GM12878 (cell line): ENCODE data around the gene CR2. TPM values are rescaled to one million over a fixed set of nuclear protein-coding genes. Genes with fewer than 3 reads are reported as not detected.

ENCODE experiments used
- ATAC-seq: fragments of 200-7000 bp; cut with Tn5 transposase; 3 replicates; pipeline ENCODE4 v1.9.1; 2020; ENCODE audit warnings: mild to moderate bottlenecking, moderate library complexity
- BruUV-seq: library from RNA; stranded (reverse); fragments of 400-500 nt; replicated peaks from 2 replicates; lab custom pipeline; 2021; lab: Mats Ljungman, UMichigan
- CTCF ChIA-PET: fragments of 300-600 bp; sonication (Branson Sonifier 250); formaldehyde crosslinking; extraction: SDS; loops from one replicate; lab custom pipeline; 2021; ENCODE audit warnings: inconsistent platforms; lab: Yijun Ruan, JAX
- POLR2A ChIA-PET: fragments of 350-600 bp; formaldehyde crosslinking; extraction: SDS; loops from one replicate; lab custom pipeline; 2021; ENCODE audit warnings: inconsistent platforms; lab: Charles Lee
- RAD21 ChIA-PET: fragments of 300-600 bp; sonication (Branson Sonifier 250); formaldehyde crosslinking; loops from one replicate; lab custom pipeline; 2023; ENCODE audit warnings: antibody characterized with exemption; ENCODE audit not compliant: unreplicated experiment; lab: Charles Lee
- SMC1A ChIA-PET: fragments of 300-600 bp; sonication (Branson Sonifier 250); formaldehyde crosslinking; loops from one replicate; lab custom pipeline; 2023; ENCODE audit not compliant: unreplicated experiment, uncharacterized antibody; lab: Charles Lee
- DNase-seq: peaks from one replicate; pipeline ENCODE4 v3.0.0-alpha.2; 2011; ENCODE audit warnings: low read depth, low spot score
- FAIRE-seq: peaks from 3 replicates; lab custom pipeline; 2011; peaks lifted over from hg19 to GRCh38; lab: Jason Lieb, UNC
- H2AFZ ChIP-seq: 2 replicates; pipeline ENCODE4 v1.6.0; 2011; ENCODE audit warnings: low read depth, low read length, control low read depth; ENCODE audit not compliant: control insufficient read depth
- H3K27ac ChIP-seq: 2 replicates; pipeline ENCODE4 v1.5.1; 2011; ENCODE audit warnings: control low read depth; ENCODE audit not compliant: control insufficient read depth, insufficient read depth
- H3K27me3 ChIP-seq, 2 experiments: replicated peaks in 1 of 2; 2 replicates each; pipeline versions ENCODE4 v1.6.0 to v1.6.1; 2011; ENCODE audit warnings: low read length in 1 of 2; ENCODE audit not compliant: control insufficient read depth in 2 of 2, insufficient read depth in 2 of 2
- H3K36me3 ChIP-seq, 2 experiments: 2 replicates each; pipeline ENCODE4 v1.5.1; 2011; ENCODE audit warnings: low read length in 1 of 2; ENCODE audit not compliant: control insufficient read depth in 2 of 2, insufficient read depth in 2 of 2
- H3K4me1 ChIP-seq: 2 replicates; pipeline ENCODE4 v1.6.1; 2011; ENCODE audit warnings: mild to moderate bottlenecking, low read length, moderate library complexity, mixed read lengths; ENCODE audit not compliant: control insufficient read depth, insufficient read depth
- H3K4me2 ChIP-seq: 2 replicates; pipeline ENCODE4 v1.6.0; 2011; ENCODE audit warnings: control low read depth; ENCODE audit not compliant: control insufficient read depth, insufficient read depth
- H3K4me3 ChIP-seq: fragments of 200-600 bp; sonication (generic); 2 replicates; pipeline ENCODE4 v1.5.1; 2016
- H3K79me2 ChIP-seq: 2 replicates; pipeline ENCODE4 v1.6.0; 2011; ENCODE audit warnings: low read length; ENCODE audit not compliant: control insufficient read depth, insufficient read depth
- H3K9ac ChIP-seq: 2 replicates; pipeline ENCODE4 v1.8.0; 2011; ENCODE audit warnings: low read length, control low read depth, mixed read lengths; ENCODE audit not compliant: control insufficient read depth, insufficient read depth
- H3K9me3 ChIP-seq: replicated peaks from 3 replicates; pipeline ENCODE4 v1.5.1; 2011; ENCODE audit warnings: mild to moderate bottlenecking, low read length; ENCODE audit not compliant: control insufficient read depth, insufficient read depth
- H4K20me1 ChIP-seq: 2 replicates; pipeline ENCODE4 v1.6.0; 2011; ENCODE audit not compliant: control insufficient read depth, insufficient read depth
- EED ChIP-seq: sonication (generic); IDR thresholded peaks from 2 replicates; pipeline ENCODE4 v1.6.1; 2016; ENCODE audit warnings: antibody characterized with exemption, low read depth
- IRF4 ChIP-seq: IDR thresholded peaks from 2 replicates; pipeline ENCODE4 v1.6.1; 2011; ENCODE audit warnings: low read depth, low read length
- MEF2B ChIP-seq: fragments of 450-650 bp; IDR thresholded peaks from 2 replicates; pipeline ENCODE4 v1.6.1; 2018; ENCODE audit warnings: mild to moderate bottlenecking, moderate library complexity; ENCODE audit not compliant: partially characterized antibody, poor library complexity, severe bottlenecking
- MXI1 ChIP-seq: fragments of 150-350 bp; IDR thresholded peaks from 2 replicates; pipeline ENCODE4 v1.6.1; 2011; ENCODE audit warnings: low read depth, mild to moderate bottlenecking, inconsistent platforms, low read length, improper control_type of control experiment
- NBN ChIP-seq: fragments of 450-650 bp; IDR thresholded peaks from 2 replicates; pipeline ENCODE4 v1.6.1; 2016
- RAD51 ChIP-seq: fragments of 450-650 bp; IDR thresholded peaks from 2 replicates; pipeline ENCODE4 v1.6.1; 2016; ENCODE audit warnings: moderate library complexity, mild to moderate bottlenecking, inconsistent platforms
- RFX5 ChIP-seq: IDR thresholded peaks from 2 replicates; pipeline ENCODE4 v1.6.1; 2011; ENCODE audit warnings: low read depth, low read length, improper control_type of control experiment
- RUNX3 ChIP-seq: IDR thresholded peaks from 2 replicates; pipeline ENCODE4 v1.6.1; 2012; ENCODE audit warnings: low read length, inconsistent platforms
- SMAD5 ChIP-seq: IDR thresholded peaks from 2 replicates; pipeline ENCODE4 v1.6.1; 2016; ENCODE audit warnings: antibody characterized with exemption, low read depth
- STAT1 ChIP-seq: fragments of 450-650 bp; conservative IDR thresholded peaks from 2 replicates; pipeline ENCODE4 v1.6.1; 2014; ENCODE audit warnings: antibody characterized with exemption, mild to moderate bottlenecking
- TCF3 ChIP-seq: IDR thresholded peaks from 2 replicates; pipeline ENCODE4 v1.6.1; 2012; ENCODE audit warnings: low read depth, mild to moderate bottlenecking, low read length, borderline replicate concordance; ENCODE audit not compliant: insufficient read depth
- TCF7 ChIP-seq: IDR thresholded peaks from 2 replicates; pipeline ENCODE4 v1.6.1; 2014; ENCODE audit warnings: antibody characterized with exemption, borderline replicate concordance
- ZNF207 ChIP-seq: fragments of 450-650 bp; IDR thresholded peaks from 2 replicates; pipeline ENCODE4 v1.6.1; 2014; ENCODE audit warnings: antibody characterized with exemption, mild to moderate bottlenecking, borderline replicate concordance
- WGBS: methylation state at CpG from one replicate; pipeline ENCODE4 v1.1.6; 2016; ENCODE audit warnings: low lambda C conversion rate; ENCODE audit not compliant: insufficient replicate concordance, insufficient coverage; ENCODE audit errors: missing lambda C conversion rate; 5-methylcytosine and 5-hydroxymethylcytosine counted together
- in situ Hi-C: fragments of 300-500 bp; cut with MboI; formaldehyde crosslinking; loops from 9 replicates; pipeline ENCODE4 v1.14.3; 2018; ENCODE audit warnings: mixed read lengths
- intact Hi-C: fragments of 100-400 bp; cut with micrococcal nuclease; formaldehyde crosslinking; loops from one replicate; pipeline ENCODE4 v1.14.2; 2022; ENCODE audit not compliant: unreplicated experiment
- polyA plus RNA-seq, 11 experiments: library from polyadenylated mRNA; depleted of rRNA in 4 of 11; unstranded in 6 of 11; stranded (reverse) in 5 of 11; fragments of >200 nt; fragmentation: Nextera tagmentation in 4 of 11; fragmentation: Illumina TruSeq in 1 of 11; extraction: Ambion mirVana in 4 of 11; extraction: Trizol in 1 of 11; gene quantifications; 1 replicate in 1 of 11; 2 replicates in 10 of 11; pipeline versions ENCODE4 v1.2.1 to v1.2.3, GENCODE V29; 2011 to 2016; ENCODE audit warnings: inconsistent platforms in 2 of 11, missing spikeins in 2 of 11, low read depth in 1 of 11
- total RNA-seq, 4 experiments: library from RNA; depleted of rRNA in 3 of 4; stranded (reverse); fragments of >200 nt in 3 of 4; fragmentation: Illumina TruSeq in 1 of 4; extraction: Trizol in 1 of 4; gene quantifications; 2 replicates each; pipeline versions ENCODE4 v1.2.1 to v1.2.3, GENCODE V29; 2013 to 2021

Gene CR2
- total and polyA plus RNA-seq, 10 of the 15 experiments (the other 5 are each of a cell fraction or from before 2014, with no cell fraction given), result 2.2 to 72.8 (median 50.6) TPM

- no peaks in the 10 kb centered on the region for H3K9me3 ChIP-seq
- no peaks in the 10 kb centered on the region; a peak in 1 of 4 replicates for H3K36me3 ChIP-seq
- TF ChIP-seq TCF3 (no peak), MXI1 (no peak), NBN (no peak), ZNF207 (no peak), RUNX3 (no peak), EED (no peak), TCF7 (no peak), MEF2B (no peak), RAD51 (no peak), IRF4 (no peak), SMAD5 (no peak), STAT1 (no peak), RFX5 (no peak)
- H3K4me2 ChIP-seq, result no peak overlapping the region
- no TSS peak for BruUV-seq
- H3K9ac ChIP-seq, result no peak overlapping the region
- no peak overlapping the region for H2AFZ ChIP-seq
- ChIA-PET SMC1A (interaction anchor here (1.5 kb wide), 1 partner anchor 22 kb away, joined by 4 read pairs; no protein-coding TSS in a partner anchor), RAD21 (no interaction called here), CTCF (no interaction called here), POLR2A (no interaction called here)
- no peak overlapping the region for H3K27ac ChIP-seq
- no peaks in the 10 kb centered on the region for H3K79me2 ChIP-seq
- H4K20me1 ChIP-seq, result no peaks in the 10 kb centered on the region
- no peak for ATAC-seq
- no peaks in the 10 kb centered on the region for H3K27me3 ChIP-seq
- no peak for DNase-seq
- H3K4me3 ChIP-seq, result no peak overlapping the region
- H3K4me1 ChIP-seq, result no peaks in the 10 kb centered on the region
- FAIRE-seq, result no peak
- 97% methylated on average over 3 of the region's 3 CpGs for WGBS
- in situ Hi-C loops, result no loop called here
- intact Hi-C loops, result no loop called here
These were observed 32.1 kb downstream of the CR2 start for GRCh38 chr1:207486198-207486597.
